ENCODE data around the gene CDK6.

CDK6 gene

GRCh38 chr7:92708111-92709042 lies 128.0 kb downstream of the CDK6 start:
- DNase-seq (ENCODE audit: low read depth), result no peak

GRCh38 chr7:92707435-92707834 lies 128.9 kb downstream of the CDK6 start:
- no peak for DNase-seq (ENCODE audit: low read depth)

GRCh38 chr7:92706563-92706962 lies 129.8 kb downstream of the CDK6 start:
- DNase-seq (ENCODE audit: low read depth), result no peak

- DNase-seq (ENCODE audit: low read depth), result no peak
Observed at GRCh38 chr7:92705831-92706230, 130.5 kb downstream of the CDK6 start.

GRCh38 chr7:92704858-92705257 lies 131.5 kb downstream of the CDK6 start:
- no peak for DNase-seq (ENCODE audit: low read depth)

- DNase-seq (ENCODE audit: low read depth), result no peak
Observed at GRCh38 chr7:92702535-92702934, 133.8 kb downstream of the CDK6 start.

- no peak for DNase-seq (ENCODE audit: low read depth)
Observed at GRCh38 chr7:92699966-92700514, 136.3 kb downstream of the CDK6 start.

- no peak for DNase-seq (ENCODE audit: low read depth)
Observed at GRCh38 chr7:92699560-92699959, 136.8 kb downstream of the CDK6 start.

- DNase-seq (ENCODE audit: low read depth), result peak; percentile 83
Observed at GRCh38 chr7:92698237-92698841, 138.0 kb downstream of the CDK6 start.

GRCh38 chr7:92697414-92697813 lies 139.0 kb downstream of the CDK6 start:
- DNase-seq (ENCODE audit: low read depth), result no peak

GRCh38 chr7:92697012-92697411 lies 139.4 kb downstream of the CDK6 start:
- no peak for DNase-seq (ENCODE audit: low read depth)

- DNase-seq (ENCODE audit: low read depth), result no peak
Observed at GRCh38 chr7:92696584-92696983, 139.8 kb downstream of the CDK6 start.

- DNase-seq (ENCODE audit: low read depth), result peak; percentile 85
Observed at GRCh38 chr7:92695308-92696261, 140.8 kb downstream of the CDK6 start.

GRCh38 chr7:92694211-92694610 lies 142.2 kb downstream of the CDK6 start:
- no peak for DNase-seq (ENCODE audit: low read depth)

GRCh38 chr7:92693519-92693918 lies 142.9 kb downstream of the CDK6 start:
- no peak for DNase-seq (ENCODE audit: low read depth)

GRCh38 chr7:92691578-92691977 lies 144.8 kb downstream of the CDK6 start:
- no peak for DNase-seq (ENCODE audit: low read depth)

GRCh38 chr7:92685136-92686042 lies 151.0 kb downstream of the CDK6 start:
- DNase-seq (ENCODE audit: low read depth), result no peak

- DNase-seq (ENCODE audit: low read depth), result no peak
Observed at GRCh38 chr7:92684274-92684673, 152.1 kb downstream of the CDK6 start.

- DNase-seq (ENCODE audit: low read depth), result no peak
Observed at GRCh38 chr7:92682903-92683539, 153.4 kb downstream of the CDK6 start.

GRCh38 chr7:92682330-92682729 lies 154.0 kb downstream of the CDK6 start:
- DNase-seq (ENCODE audit: low read depth), result no peak
